COLO829 (cell line): Measurements from ENCODE around the gene TDP1.

Experiments
- DNase-seq: peaks from one replicate; pipeline ENCODE4 v3.0.0; 2012; ENCODE audit warnings: low spot score

TDP1 gene

GRCh38 chr14:89955745-89956660, at the start of gene TDP1:
TSS of gene TDP1 (plus strand) at chr14:89955927. CDS start at chr14:89963115, 7,188 bp downstream.
- peak; percentile 98 for DNase-seq

- no peak for DNase-seq
These were observed 49.7 kb upstream of the TDP1 start for GRCh38 chr14:89906000-89906399.

- no peak for DNase-seq
These were observed 48.1 kb upstream of the TDP1 start for GRCh38 chr14:89907655-89908054.

DNA sequence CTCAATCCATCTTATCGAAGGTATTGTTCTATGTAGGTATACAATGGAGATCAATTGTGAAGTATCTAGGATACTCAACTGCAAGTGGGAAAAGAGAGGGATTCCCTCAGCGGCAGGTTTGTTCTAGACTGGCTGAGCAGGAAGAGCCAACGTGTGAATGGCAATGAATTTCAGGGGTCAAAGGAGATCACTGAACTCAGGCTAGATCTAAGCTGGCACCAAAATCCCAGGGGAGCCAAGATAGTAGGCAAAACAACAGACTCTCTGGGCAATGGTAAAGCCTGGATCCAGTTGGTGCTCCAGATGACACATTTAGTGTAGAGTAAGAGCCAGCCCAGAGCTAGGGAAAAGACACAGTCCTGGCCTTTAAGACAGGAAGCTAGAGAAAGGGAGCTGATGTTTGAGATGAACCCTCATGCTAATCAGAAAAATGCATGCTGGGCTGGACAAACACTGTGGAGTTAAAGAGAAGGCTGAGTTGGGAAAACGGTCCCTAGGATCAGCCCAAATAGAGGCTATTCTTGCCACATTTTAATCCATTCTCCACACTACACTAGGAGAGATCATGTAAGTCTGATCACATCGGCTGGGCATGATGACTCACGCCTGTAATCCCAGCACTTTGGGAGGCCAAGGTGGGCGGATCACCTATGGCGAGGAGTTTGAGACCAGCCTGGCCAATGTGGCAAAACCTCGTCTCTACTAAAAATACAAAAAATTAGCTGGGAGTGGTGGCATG, 46.8 kb upstream of the TDP1 start:
- no peak for DNase-seq

GRCh38 chr14:89909586-89909985, 46.1 kb upstream of the TDP1 start:
- DNase-seq, result no peak

DNA sequence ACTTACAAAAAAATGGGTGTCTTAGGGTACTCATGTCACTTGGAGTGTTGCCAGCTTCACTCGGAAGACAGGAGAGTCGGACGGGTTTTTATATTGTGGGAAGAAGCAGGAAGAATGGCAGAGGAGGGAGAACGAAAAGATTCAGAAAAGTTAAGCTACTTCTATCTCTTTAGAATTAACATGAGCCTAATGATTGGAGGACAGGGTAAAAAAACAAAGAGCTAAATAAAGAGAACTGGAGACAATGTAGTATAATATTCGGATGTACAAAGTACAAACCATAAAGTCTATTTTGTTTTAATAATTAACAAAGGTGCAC, 45.1 kb upstream of the TDP1 start:
- DNase-seq, result no peak

- no peak for DNase-seq
These were observed 44.5 kb upstream of the TDP1 start for GRCh38 chr14:89911010-89911919.

GRCh38 chr14:89912221-89912620, 43.5 kb upstream of the TDP1 start:
- DNase-seq, result no peak

- peak; percentile 64 for DNase-seq
These were observed 43.0 kb upstream of the TDP1 start for GRCh38 chr14:89912667-89913211.

- DNase-seq, result peak; percentile 53
These were observed 40.4 kb upstream of the TDP1 start for GRCh38 chr14:89915114-89915878.

- DNase-seq, result no peak
These were observed 37.0 kb upstream of the TDP1 start for GRCh38 chr14:89918721-89919120.

- no peak for DNase-seq
These were observed 35.7 kb upstream of the TDP1 start for GRCh38 chr14:89920056-89920455.

GRCh38 chr14:89921346-89921745, 34.4 kb upstream of the TDP1 start:
- no peak for DNase-seq

DNA sequence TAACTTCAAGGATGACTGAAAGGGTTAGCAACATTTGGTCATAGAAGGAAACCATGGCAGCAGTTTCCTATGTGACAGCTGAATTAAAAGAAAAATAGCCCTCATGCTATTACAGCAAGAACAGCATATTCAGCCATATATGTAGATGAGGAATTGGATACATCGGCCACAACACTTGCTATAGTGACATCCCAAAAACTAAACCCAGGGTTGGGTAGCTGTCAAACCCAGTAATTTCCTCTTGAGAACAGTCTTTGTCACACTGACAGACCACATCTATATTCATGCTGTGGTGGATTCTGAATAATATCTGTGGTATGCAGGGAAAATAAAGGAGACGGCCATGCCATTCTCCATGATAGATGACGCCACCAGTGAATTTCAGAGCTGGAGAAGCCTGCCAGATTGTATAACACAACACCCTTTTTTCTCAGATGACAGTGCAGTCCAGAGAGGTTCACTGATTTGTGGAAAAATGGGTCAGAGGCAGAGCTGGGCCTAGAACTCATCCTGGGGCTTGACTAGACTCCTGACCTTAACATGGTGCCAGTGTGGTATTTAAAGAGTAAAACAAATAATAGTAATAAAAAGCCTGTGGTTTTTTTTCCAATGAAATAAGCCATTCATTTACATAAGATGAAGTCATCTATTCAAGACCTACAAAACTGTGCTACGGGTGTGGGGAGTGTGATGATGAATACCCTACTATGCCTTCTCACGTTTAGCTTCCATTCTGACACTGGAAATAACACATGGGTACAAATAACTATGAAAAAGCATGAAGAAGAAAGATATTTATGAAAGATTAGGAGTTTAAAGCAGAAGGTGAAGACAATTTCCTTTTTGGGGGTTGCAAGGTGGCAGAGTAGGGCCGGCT, 33.5 kb upstream of the TDP1 start:
- DNase-seq, result peak; percentile 57

- DNase-seq, result no peak
These were observed 31.5 kb upstream of the TDP1 start for GRCh38 chr14:89924268-89924667.

- DNase-seq, result no peak
These were observed 29.0 kb upstream of the TDP1 start for GRCh38 chr14:89926694-89927093.

DNA sequence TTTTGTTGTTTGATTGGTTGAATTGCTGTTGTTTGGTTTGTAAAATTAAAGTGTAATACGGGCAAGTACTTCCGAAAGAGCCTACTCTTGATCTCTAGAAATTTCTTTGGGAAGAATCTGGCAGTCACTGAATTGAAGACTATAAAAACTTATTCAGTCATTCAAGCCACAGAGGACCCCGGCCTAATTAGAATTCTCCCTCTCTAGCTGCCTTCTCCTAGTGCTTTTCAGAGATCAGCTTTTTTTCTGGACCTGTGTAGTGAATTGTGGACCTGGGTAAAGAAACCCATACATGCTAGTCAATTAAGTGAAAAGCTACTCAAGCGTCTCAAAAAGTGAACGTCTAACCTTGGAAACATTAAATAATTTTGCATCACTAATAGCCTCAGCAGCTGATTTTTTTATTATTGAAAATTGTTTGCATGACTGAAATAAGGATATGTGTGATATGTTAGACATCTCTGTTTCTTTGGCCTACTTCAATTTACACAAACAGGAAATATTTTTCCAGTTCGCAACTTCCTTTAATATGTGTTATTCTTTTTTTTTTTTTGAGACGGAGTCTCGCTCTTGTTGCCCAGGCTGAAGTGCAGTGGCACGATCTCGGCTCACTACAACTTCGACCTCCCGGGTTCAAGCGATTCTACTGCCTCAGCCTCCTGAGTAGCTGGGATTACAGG, 28.4 kb upstream of the TDP1 start:
- no peak for DNase-seq

DNA sequence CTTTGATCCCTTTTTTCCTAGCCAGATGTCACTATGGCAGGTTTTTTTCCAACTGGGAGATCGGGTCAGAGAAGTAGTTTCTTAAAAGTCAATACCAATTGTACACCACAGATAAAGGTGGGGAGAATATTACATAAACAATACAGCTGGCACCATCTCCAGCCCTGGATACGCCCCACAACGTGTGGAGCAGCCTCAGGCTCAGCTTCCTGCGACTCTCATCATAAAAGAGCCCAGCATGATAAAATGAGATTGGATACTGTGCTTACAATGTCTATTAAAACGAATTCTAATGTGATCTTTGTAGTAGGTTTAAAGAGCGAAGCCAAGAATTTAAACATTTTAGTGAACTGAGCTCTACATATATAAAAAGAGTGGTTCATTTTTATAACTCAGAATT, 22.7 kb upstream of the TDP1 start:
- no peak for DNase-seq

DNA sequence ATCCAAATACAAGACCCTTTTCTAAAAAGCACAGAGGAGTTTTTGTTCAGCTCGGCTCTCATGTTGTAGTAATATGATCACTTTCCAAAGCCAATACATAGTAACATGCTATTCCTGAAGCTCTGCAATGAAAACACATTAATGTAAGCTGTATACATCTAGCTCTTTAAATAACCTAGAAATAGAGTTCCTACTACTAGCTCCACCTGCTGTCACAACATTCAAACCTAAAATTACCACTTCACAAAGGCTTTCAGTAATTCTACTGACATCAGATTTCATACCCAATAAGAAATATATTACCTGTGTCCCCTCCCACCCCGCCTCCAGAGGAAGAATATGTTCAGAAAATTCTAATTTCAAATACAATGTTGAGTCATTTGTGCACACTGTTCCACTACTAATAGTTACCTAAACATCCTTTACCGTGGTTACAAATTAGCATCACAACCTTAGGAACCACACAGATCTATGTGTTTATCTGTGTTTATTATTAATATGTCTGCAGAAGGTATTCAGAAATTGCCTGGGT, 19.0 kb upstream of the TDP1 start:
- no peak for DNase-seq
